HFFc6 (cell line): ENCODE measurements around the gene STX16. TPM values are rescaled to one million over a fixed set of nuclear protein-coding genes. Genes with fewer than 3 reads are reported as not detected.
A peak's percentile ranks its signal among the peaks of the same experiment; 100 is the strongest.

Experiments
- DNase-seq: peaks from one replicate; pipeline ENCODE4 v3.0.0-alpha.2; 2018
- H3K27ac Mint-ChIP-seq: 2 replicates; pipeline ENCODE4 v1.8.0; 2020; ENCODE audit warnings: mild to moderate bottlenecking, mixed read lengths
- H3K27me3 Mint-ChIP-seq: 2 replicates; pipeline ENCODE4 v1.8.0; 2021; ENCODE audit warnings: mild to moderate bottlenecking, moderate library complexity, mixed read lengths; ENCODE audit not compliant: insufficient read depth
- H3K36me3 Mint-ChIP-seq: 2 replicates; pipeline ENCODE4 v1.8.0; 2021; ENCODE audit warnings: low read depth, mixed read lengths
- H3K4me1 Mint-ChIP-seq: 2 replicates; pipeline ENCODE4 v1.8.0; 2020; ENCODE audit warnings: low read depth, mixed read lengths
- H3K4me3 Mint-ChIP-seq: 2 replicates; pipeline ENCODE4 v1.8.0; 2020; ENCODE audit warnings: mild to moderate bottlenecking, moderate library complexity, mixed read lengths
- H3K9me3 Mint-ChIP-seq: 2 replicates; pipeline ENCODE4 v1.8.0; 2020; ENCODE audit warnings: mild to moderate bottlenecking, mixed read lengths
- CTCF ChIP-seq: fragments of 200-600 bp; sonication (generic); IDR thresholded peaks from 2 replicates; pipeline ENCODE4 v1.5.0; 2021; ENCODE audit warnings: antibody characterized with exemption, mild to moderate bottlenecking
- total RNA-seq, 6 experiments: library from RNA; stranded (reverse); fragmentation: NEBNext Ultra II Directional; extraction: Animal tissue kit (Norgen Biotek cat#: 25700); gene quantifications; 2 replicates in 1 of 6; 3 replicates in 5 of 6; pipeline ENCODE4 v1.2.3, GENCODE V29; 2021

STX16 gene
- total RNA-seq, 6 experiments from 2014 or later: 44.4 to 51.8 (median 48.3) TPM

- DNase-seq: no peak
- Mint-ChIP-seq H3K4me3 (no peak overlapping the region), H3K9me3 (no peaks in the 10 kb centered on the region), H3K4me1 (peaks cover 34% of the 10 kb centered on the region), H3K27me3 (peaks cover 4% of the 10 kb centered on the region), H3K36me3 (no peaks in the 10 kb centered on the region), H3K27ac (no peak overlapping the region)
- TF ChIP-seq CTCF: no peak
Measured at GRCh38 chr20:58635279-58635665, 15.8 kb upstream of the STX16 start.

- Mint-ChIP-seq H3K27me3 (peaks cover 4% of the 10 kb centered on the region), H3K36me3 (no peaks in the 10 kb centered on the region), H3K4me3 (no peak overlapping the region), H3K4me1 (peaks cover 39% of the 10 kb centered on the region), H3K9me3 (no peaks in the 10 kb centered on the region), H3K27ac (no peak overlapping the region)
- no peak for TF ChIP-seq CTCF
- DNase-seq: no peak
Measured at GRCh38 chr20:58636396-58636982, 14.6 kb upstream of the STX16 start.

- Mint-ChIP-seq H3K4me3 (no peak overlapping the region), H3K4me1 (peaks cover 42% of the 10 kb centered on the region), H3K27ac (no peak overlapping the region), H3K36me3 (no peaks in the 10 kb centered on the region), H3K9me3 (no peaks in the 10 kb centered on the region), H3K27me3 (peaks cover 2% of the 10 kb centered on the region)
- TF ChIP-seq CTCF: peak; percentile 33; the same call in 1 of the 2 replicates
- DNase-seq: no peak
Measured at GRCh38 chr20:58636983-58637421, 14.1 kb upstream of the STX16 start.

- no peaks in the 10 kb centered on the region for H3K9me3 Mint-ChIP-seq
Measured at GRCh38 chr20:58637466-58638213, 13.4 kb upstream of the STX16 start.

GRCh38 chr20:58638467-58639181 lies 12.5 kb upstream of the STX16 start:
- H3K27ac Mint-ChIP-seq: no peak overlapping the region
- TF ChIP-seq CTCF: no peak
- peaks cover 8% of the 10 kb centered on the region for H3K27me3 Mint-ChIP-seq
- H3K4me3 Mint-ChIP-seq: no peak overlapping the region
- no peak for DNase-seq
- peaks cover 48% of the 10 kb centered on the region for H3K4me1 Mint-ChIP-seq
- no peaks in the 10 kb centered on the region for H3K36me3 Mint-ChIP-seq
- no peaks in the 10 kb centered on the region for H3K9me3 Mint-ChIP-seq

More at GRCh38 chr20:58637466-58638213, 13.4 kb upstream of the STX16 start:
- Mint-ChIP-seq H3K36me3 (no peaks in the 10 kb centered on the region), H3K27me3 (peaks cover 6% of the 10 kb centered on the region), H3K27ac (no peak overlapping the region), H3K4me1 (peaks cover 48% of the 10 kb centered on the region), H3K4me3 (no peak overlapping the region)
- TF ChIP-seq CTCF: no peak
- no peak for DNase-seq
